ENCODE measurements around the gene C21orf91.
"Not testable (repeated sequence)": the region's sequence is repeated elsewhere in the genome, so short reads cannot be mapped to it uniquely, and the experiment has no call there.

The C21orf91 gene

GRCh38 chr21:17775431-17776126 lies 43.6 kb downstream of the C21orf91 start:
- no peak for DNase-seq

DNA sequence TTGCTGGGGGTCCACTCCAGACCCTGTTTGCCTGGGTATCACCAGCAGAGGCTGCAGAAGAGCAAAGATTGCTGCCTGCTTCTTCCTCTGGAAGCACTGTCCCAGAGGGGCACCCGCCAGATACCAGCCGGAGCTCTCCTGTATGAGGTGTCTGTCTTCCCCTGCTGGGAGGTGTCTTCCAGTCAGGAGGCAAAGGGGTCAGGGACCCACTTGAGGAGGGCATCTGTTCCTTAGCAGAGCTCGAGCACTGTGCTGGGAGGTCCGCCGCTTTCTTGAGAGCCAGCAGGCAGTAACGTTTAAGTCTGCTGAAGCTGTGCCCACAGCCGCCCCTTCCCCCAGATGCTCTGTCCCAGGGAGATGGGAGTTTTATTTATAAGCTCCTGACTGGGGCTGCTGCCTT lies 44.1 kb downstream of the C21orf91 start:
- not testable (repeated sequence) for DNase-seq

- DNase-seq: no peak
Measured at GRCh38 chr21:17769447-17769845, 49.7 kb downstream of the C21orf91 start.

DNA sequence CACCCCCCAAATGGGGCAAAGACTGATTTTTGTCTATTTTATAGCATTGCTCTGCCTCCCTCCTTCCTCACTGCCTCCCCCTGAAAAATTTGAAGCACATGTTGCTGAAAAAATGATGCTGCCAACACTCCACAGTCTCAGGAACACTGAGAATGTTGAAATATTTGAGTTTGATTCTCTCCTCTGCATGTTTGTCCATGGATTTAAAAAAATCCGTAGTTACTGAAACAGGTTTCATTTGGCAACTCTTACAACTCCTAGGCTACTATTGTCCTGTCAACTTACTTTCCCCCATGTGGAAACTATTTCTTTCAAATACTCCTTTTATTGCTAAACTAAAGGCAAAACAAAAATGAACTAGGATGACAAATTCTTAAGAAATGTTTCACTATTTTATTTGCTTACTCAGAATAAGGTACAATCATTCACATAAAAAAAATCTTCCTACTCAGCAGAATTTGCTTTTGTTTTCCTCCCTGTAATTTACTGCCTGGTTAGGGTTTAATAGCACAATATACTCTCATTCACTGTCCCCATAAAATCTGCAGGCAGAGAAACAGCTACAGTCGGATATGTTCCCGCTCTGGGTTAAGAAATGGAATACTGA lies 50.2 kb downstream of the C21orf91 start:
- no peak for DNase-seq

- DNase-seq: no peak
Measured at GRCh38 chr21:17765207-17765606, 53.9 kb downstream of the C21orf91 start.

GRCh38 chr21:17763288-17764037 lies 55.7 kb downstream of the C21orf91 start:
- no peak for DNase-seq

- DNase-seq: no peak
Measured at GRCh38 chr21:17759511-17760178, 59.5 kb downstream of the C21orf91 start.

GRCh38 chr21:17758683-17759082 lies 60.5 kb downstream of the C21orf91 start:
- no peak for DNase-seq

DNA sequence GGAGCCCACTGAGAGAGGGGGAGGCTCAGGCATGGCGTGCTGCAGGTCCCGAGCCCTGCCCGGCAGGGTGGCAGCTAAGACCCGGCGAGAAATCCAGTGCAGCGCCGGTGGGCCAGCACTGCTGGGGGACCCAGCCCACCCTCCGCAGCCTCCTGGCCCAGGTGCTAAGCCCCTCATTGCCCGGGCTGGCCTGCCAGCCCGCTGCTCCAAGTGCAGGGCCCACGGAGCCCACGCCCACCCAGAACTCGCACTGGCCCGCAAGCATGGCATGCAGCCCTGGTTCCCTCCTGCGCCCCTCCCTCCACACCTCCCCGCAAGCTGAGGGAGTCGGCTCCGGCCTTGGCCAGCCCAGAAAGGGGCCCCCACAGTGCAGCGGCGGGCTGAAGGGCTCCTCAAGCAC lies 61.5 kb downstream of the C21orf91 start:
- no peak for DNase-seq

DNA sequence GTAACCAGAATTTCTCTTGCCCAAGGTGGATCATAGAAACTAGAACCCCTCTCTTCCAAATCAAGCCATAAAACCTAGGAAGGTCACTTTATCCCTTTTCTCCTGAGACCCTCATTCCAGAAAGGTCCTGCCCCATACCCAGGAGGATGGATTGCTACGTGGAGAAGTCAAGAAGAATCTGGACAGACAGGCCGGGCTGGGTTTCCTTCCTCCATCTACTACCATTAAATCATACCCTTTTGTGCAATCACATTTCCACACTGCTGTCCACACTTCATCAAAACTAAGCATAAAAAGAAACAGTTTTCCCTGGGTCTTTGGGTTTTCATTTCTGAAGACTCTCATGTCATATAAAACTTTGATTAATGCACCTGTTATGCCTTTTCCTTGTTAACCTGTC lies 65.4 kb downstream of the C21orf91 start:
- DNase-seq: no peak

GRCh38 chr21:17752171-17752570 lies 67.0 kb downstream of the C21orf91 start:
- DNase-seq: no peak

DNA sequence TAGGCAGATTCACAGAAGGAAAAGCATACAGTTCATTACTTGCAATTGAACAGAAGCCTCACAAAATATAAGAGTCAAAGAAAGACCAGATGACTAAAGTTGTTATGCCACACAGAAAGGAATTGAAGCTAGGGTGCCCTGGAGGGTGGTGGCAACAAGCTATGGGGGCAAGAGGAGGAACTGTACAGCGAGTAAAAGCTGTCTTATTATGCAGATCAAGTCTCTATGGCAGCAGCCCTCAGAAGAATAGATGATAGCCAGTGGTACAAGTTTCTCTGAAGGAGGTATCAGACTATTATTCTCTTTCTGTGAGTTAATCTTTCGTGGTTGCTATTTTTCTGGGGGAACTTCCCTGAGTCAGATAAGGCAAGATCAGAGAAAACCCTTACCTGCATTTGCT lies 72.2 kb downstream of the C21orf91 start:
- DNase-seq: no peak

DNA sequence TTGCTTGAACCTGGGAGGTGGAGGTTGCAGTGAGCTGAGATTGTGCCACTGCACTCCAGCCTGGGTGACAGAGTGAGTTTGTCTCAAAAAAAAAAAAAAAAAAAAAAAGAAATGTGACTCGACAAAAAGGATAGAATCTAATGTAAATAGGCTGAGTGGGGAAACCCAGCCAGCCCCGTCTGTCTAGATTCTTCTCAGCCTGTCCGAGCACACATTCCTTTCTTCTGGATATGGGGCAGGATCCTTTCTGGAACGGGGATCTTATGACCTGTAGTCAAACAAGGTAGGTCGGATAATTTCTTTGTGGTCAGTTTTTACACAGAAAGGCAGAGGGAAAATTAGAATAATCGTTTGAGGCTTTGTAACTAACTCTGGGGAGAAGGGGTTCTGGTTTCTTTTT lies 74.1 kb downstream of the C21orf91 start:
- no peak for DNase-seq

- DNase-seq: no peak
Measured at GRCh38 chr21:17742940-17743592, 76.1 kb downstream of the C21orf91 start.

DNA sequence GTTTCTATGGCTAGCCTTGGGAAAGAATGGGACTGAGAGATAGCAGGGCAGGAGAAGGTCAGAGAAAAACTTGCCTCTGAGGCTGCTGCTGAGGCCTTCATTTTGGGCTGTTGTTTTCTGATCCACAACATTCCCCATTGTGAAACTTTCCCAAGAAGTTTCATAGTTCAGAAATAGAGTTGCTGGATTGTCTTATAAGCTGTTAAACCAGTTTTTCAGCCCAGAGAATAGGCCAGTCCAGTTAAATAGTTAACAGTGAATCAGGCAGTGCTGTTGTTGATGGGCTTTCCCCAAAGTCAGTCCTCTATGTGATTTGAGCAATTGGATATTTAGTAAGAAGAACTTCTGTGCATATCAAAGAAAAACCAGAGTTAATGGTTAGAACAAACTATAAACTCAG lies 77.0 kb downstream of the C21orf91 start:
- DNase-seq: no peak
